Parathyroid adenoma (tissue), 2 donors: ENCODE results near the gene KRTAP4-9.
"Not testable (repeated sequence)": the region's sequence is repeated elsewhere in the genome, so short reads cannot be mapped to it uniquely, and the experiment has no call there.

Experiments used
- H2AFZ ChIP-seq: fragments of 300-600 bp; sonication (generic); one replicate; pipeline ENCODE4 v1.7.0; 2017; ENCODE audit warnings: antibody characterized with exemption, mild to moderate bottlenecking
- H3K27ac ChIP-seq: fragments of 300-600 bp; sonication (generic); one replicate; pipeline ENCODE4 v1.7.0; 2017
- H3K27me3 ChIP-seq: fragments of 300-600 bp; sonication (generic); one replicate; pipeline ENCODE4 v1.7.0; 2017; ENCODE audit warnings: low read length; ENCODE audit not compliant: control insufficient read depth, insufficient read depth
- H3K36me3 ChIP-seq: fragments of 300-600 bp; sonication (generic); one replicate; pipeline ENCODE4 v1.7.0; 2017; ENCODE audit warnings: low read length; ENCODE audit not compliant: control insufficient read depth, insufficient read depth
- H3K4me1 ChIP-seq: fragments of 300-600 bp; sonication (generic); one replicate; pipeline ENCODE4 v1.7.0; 2017; ENCODE audit warnings: control low read depth
- H3K4me2 ChIP-seq: fragments of 300-600 bp; sonication (generic); one replicate; pipeline ENCODE4 v1.7.0; 2017; ENCODE audit warnings: low read length
- H3K4me3 ChIP-seq: fragments of 300-600 bp; sonication (generic); one replicate; pipeline ENCODE4 v1.7.0; 2017; ENCODE audit warnings: low read depth, low read length
- H3K79me2 ChIP-seq: fragments of 300-600 bp; sonication (generic); one replicate; pipeline ENCODE4 v1.7.0; 2017; ENCODE audit warnings: control low read depth
- H3K9ac ChIP-seq: fragments of 300-600 bp; sonication (generic); one replicate; pipeline ENCODE4 v1.7.0; 2017; ENCODE audit warnings: mild to moderate bottlenecking
- H3K9me3 ChIP-seq: fragments of 300-600 bp; sonication (generic); one replicate; pipeline ENCODE4 v1.7.0; 2017; ENCODE audit warnings: low read length; ENCODE audit not compliant: control insufficient read depth
- CTCF ChIP-seq: fragments of 300-600 bp; sonication (generic); IDR thresholded peaks from one replicate; pipeline ENCODE4 v1.7.0; 2017; ENCODE audit warnings: antibody characterized with exemption, mild to moderate bottlenecking
- donor health status: primary hyperparathyroidism.

Gene KRTAP4-9

GRCh38 chr17:41107941-41108450 is 2.8 kb downstream of the KRTAP4-9 start:
- H3K79me2 ChIP-seq, result no peaks in the 10 kb centered on the region
- no peaks in the 10 kb centered on the region for H3K27me3 ChIP-seq
- TF ChIP-seq CTCF, result no peak
- no peak overlapping the region for H3K27ac ChIP-seq
- H3K4me2 ChIP-seq, result no peak overlapping the region
- H3K9ac ChIP-seq, result no peak overlapping the region
- H3K4me3 ChIP-seq, result no peak overlapping the region
- H3K4me1 ChIP-seq, result no peaks in the 10 kb centered on the region
- H3K9me3 ChIP-seq, result no peaks in the 10 kb centered on the region
- no peak overlapping the region for H2AFZ ChIP-seq
- H3K36me3 ChIP-seq, result no peaks in the 10 kb centered on the region

GRCh38 chr17:41108728-41109386 is 3.7 kb downstream of the KRTAP4-9 start:
- not testable (repeated sequence) for H3K9ac ChIP-seq, H3K27ac ChIP-seq, H3K79me2 ChIP-seq, H3K27me3 ChIP-seq, H3K4me2 ChIP-seq, H3K9me3 ChIP-seq, H2AFZ ChIP-seq, H3K4me1 ChIP-seq, H3K4me3 ChIP-seq, H3K36me3 ChIP-seq

- Histone ChIP-seq H3K4me3 (no peak overlapping the region), H2AFZ (no peak overlapping the region), H3K9me3 (no peaks in the 10 kb centered on the region), H3K9ac (no peak overlapping the region), H3K4me1 (no peaks in the 10 kb centered on the region), H3K79me2 (no peaks in the 10 kb centered on the region), H3K27me3 (no peaks in the 10 kb centered on the region), H3K27ac (no peak overlapping the region), H3K36me3 (no peaks in the 10 kb centered on the region), H3K4me2 (no peak overlapping the region)
- TF ChIP-seq CTCF, result no peak
Observed at GRCh38 chr17:41111151-41111885, 6.1 kb downstream of the KRTAP4-9 start.

GRCh38 chr17:41116297-41116696 is 11.1 kb downstream of the KRTAP4-9 start:
- H3K9me3 ChIP-seq, result no peaks in the 10 kb centered on the region

GRCh38 chr17:41117846-41118386 is 12.7 kb downstream of the KRTAP4-9 start, which contains the start of gene KRTAP4-11:
KRTAP4-11 (minus strand) TSS chr17:41118373; CDS start chr17:41118315, 58 bp downstream.
- H2AFZ ChIP-seq, H3K27ac ChIP-seq: not testable (repeated sequence)

More at GRCh38 chr17:41116297-41116696, 11.1 kb downstream of the KRTAP4-9 start:
- Histone ChIP-seq H3K4me2 (no peak overlapping the region), H3K36me3 (no peaks in the 10 kb centered on the region), H3K9ac (no peak overlapping the region), H2AFZ (no peak overlapping the region), H3K27me3 (no peaks in the 10 kb centered on the region), H3K4me1 (no peaks in the 10 kb centered on the region), H3K4me3 (no peak overlapping the region), H3K79me2 (no peaks in the 10 kb centered on the region), H3K27ac (no peak overlapping the region)
- TF ChIP-seq CTCF, result no peak

More at GRCh38 chr17:41117846-41118386, 12.7 kb downstream of the KRTAP4-9 start, which contains the start of gene KRTAP4-11:
- H3K4me2 ChIP-seq, H3K9ac ChIP-seq, H3K36me3 ChIP-seq, H3K9me3 ChIP-seq, H3K4me1 ChIP-seq, H3K27me3 ChIP-seq, H3K79me2 ChIP-seq, H3K4me3 ChIP-seq: not testable (repeated sequence)
